Endometrium (tissue), 2 donors: ENCODE results near the gene FNIP2.

Experiments used
- FAIRE-seq: peaks from 2 replicates; lab custom pipeline; 2012; peaks lifted over from hg19 to GRCh38; lab: Jason Lieb, UNC
- donor health status: control.
- donor health status: control.

FNIP2 gene

DNA sequence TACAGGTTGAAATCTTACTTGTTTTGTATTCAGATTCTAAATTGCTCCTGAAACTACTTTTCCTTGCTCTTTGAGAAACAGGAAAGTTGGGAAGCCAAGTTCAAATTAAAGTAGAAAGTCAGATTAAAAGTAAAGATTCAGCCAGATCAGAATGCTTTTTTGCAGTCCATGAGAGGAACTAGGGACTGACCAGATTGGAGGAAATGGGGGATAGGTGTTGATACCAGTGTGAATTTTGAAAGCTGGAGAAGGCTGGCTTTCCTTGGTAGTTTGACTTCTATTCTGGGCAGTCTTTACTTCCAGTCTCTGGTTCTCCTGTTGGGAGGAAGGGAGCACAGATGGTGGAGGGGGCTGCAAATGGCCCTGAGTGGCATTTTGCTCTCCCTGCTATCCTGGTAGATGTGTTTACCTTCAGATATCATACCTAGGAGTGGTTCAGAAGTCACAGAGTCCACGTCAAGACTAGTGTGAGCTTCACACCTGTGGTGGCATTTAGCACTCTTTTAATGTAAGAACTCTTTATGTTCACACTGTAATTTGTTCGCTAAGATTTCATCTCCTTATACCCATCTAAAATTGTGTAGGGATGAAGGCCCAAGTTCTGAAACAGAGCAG, 68.8 kb downstream of the FNIP2 start:
- FAIRE-seq = no peak

DNA sequence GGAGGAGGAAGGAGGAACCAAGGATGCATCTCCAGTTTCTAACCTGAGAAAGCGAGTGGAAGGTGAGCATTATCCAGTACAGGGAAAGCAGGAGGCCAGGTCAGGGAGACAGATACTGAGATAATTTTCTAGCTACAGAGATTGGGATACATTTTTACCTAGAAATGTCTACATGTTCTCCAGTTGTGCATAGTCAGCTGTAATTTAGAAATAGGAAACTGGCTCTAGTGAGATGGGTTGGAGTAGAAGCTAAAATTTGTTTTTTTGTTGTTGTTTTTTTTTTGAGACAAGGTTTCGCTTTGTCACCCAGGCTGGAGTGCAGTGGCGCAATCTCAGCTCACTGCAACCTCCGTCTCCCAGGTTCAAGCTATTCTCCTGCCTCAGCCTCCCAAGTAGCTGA, 71.3 kb downstream of the FNIP2 start:
- FAIRE-seq = no peak

- FAIRE-seq = no peak
These were observed 72.7 kb downstream of the FNIP2 start for GRCh38 chr4:158841540-158841939.

DNA sequence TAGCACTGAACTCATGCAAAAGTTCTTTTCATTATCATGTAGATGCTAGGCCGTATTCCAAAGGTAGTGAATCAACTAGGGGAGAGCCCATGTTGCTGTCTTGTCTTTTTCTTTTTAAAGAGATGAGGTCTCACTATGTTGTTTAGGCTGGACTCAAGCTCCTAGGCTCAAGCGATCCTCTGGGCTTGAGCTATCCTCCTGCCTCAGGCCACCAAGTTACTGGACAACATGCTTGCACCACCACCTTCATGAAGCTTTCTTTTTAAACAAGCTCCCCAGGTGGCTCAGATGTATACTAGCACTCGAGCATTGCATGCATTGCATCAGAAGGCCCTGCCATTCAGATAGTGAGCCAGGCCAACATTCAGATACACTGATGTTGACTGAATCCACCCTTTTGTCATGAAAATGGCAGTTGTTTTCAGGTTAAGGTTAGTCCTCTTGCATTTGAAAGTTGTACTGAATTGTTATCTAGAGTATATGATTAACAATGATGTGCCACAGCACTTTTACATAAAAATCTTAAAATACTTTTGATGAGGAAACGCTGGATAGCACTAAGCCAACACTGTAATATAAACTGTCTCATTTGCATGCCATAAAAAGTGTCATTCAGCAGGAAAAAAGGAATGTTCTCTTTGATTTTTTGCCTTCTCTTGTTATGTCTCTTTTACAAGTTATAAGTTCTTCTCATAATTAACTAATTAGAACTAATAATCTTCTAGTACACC, 76.7 kb downstream of the FNIP2 start:
- no peak for FAIRE-seq

DNA sequence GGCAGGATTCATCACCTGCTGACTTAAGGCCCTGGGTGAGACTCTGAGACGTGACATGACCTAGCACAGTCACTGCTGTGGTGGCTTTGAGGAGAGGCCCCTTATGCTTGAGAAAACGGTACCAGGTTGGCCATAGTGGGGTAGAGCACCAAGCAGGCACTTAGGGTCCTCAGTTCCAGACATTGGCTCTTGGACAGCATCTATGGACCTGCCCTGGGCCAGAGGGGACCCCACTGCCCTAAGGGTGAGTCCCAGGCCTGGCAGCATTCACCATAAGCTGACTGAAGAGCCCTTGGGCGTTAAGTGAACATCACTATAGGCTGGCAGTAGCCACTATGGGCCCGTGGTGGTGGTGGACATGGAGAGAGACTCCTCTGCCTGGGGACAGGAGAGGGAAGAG, 78.7 kb downstream of the FNIP2 start:
- FAIRE-seq = no peak

- no peak for FAIRE-seq
These were observed 80.9 kb downstream of the FNIP2 start for GRCh38 chr4:158849681-158850080.

- no peak for FAIRE-seq
These were observed 81.5 kb downstream of the FNIP2 start for GRCh38 chr4:158850371-158850770.

- FAIRE-seq = peak; percentile 91
These were observed 82.2 kb downstream of the FNIP2 start for GRCh38 chr4:158850800-158851644.

GRCh38 chr4:158854236-158854635, 85.4 kb downstream of the FNIP2 start:
- no peak for FAIRE-seq

GRCh38 chr4:158856852-158857251, 88.0 kb downstream of the FNIP2 start:
- peak; percentile 76 for FAIRE-seq

DNA sequence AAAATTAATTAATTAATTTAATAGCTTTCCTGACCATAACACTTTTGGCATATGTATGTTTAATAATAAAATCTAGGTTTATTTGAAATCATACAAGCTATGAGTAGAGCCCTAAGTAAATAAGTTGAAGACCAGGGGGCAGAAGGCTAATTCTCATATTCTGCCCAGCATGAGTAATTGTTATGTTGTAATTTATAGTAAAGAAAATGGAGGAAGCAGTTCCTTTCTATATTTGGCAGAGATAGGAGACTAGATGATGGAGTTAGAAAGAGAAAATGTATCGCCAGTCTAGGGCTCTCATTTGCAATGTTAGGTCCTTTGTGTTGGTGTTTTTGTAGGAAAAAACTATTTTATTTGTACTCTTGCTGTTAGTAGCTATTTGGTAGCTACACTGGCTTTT, 89.1 kb downstream of the FNIP2 start:
- no peak for FAIRE-seq

DNA sequence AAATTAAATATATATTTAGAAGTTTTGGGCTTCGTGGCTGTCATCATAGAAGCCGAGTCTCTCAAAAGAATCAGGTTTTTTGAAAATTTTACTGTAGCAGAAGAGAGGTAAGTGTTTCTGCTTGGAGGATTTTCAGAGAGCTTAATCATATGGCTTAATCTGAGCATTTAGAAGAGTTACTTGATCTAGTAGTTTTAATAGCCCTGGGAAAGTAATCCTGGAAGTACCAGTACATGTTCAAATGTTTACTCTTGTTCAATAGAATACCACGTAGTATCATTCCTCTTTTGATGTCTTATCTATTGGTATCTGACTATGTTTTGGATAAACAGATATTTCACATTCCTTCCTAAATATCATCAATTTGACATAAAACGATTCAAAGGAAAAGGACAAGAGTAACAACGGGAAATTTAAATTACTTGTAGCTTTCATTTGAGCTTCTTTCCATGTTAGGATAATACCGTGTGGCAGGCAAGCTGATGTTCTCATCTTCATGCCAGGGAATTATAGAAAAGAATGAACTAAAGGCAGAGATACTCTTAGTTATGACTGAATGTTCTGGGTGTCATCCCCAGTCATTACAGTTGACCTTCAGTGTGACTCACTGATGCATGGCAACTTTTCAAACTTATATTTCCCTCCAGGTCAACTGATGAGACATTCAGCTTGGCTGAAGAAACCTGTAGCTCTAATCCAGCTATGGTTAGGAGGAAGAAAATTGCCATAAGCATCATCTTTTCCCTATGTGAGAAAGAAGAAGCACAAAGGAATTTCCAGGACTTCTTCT, 89.8 kb downstream of the FNIP2 start:
- FAIRE-seq = no peak

- FAIRE-seq = no peak
These were observed 90.8 kb downstream of the FNIP2 start for GRCh38 chr4:158859661-158860060.

DNA sequence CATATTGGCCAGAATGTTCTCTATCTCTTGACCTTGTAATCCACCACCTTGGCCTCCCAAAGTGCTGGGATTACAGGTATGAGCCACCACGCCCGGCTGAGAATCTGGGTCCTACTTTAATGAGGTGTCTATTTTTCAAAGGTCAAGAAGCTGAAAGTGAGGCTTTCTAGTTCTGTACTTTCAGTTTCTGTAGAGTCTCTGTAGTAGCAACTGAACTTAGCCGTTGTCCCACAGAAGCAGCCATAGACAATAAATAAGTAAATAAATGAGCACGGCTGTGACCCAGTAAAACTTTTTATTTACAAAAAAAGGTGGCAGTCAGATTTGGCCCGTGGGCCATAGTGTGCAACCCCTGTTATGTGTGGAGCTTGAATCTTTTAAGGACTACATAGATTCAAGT, 92.0 kb downstream of the FNIP2 start:
- FAIRE-seq = no peak

GRCh38 chr4:158861281-158861680, 92.5 kb downstream of the FNIP2 start:
- no peak for FAIRE-seq

- no peak for FAIRE-seq
These were observed 92.9 kb downstream of the FNIP2 start for GRCh38 chr4:158861766-158862165.

- no peak for FAIRE-seq
These were observed 94.5 kb downstream of the FNIP2 start for GRCh38 chr4:158863296-158863695.

DNA sequence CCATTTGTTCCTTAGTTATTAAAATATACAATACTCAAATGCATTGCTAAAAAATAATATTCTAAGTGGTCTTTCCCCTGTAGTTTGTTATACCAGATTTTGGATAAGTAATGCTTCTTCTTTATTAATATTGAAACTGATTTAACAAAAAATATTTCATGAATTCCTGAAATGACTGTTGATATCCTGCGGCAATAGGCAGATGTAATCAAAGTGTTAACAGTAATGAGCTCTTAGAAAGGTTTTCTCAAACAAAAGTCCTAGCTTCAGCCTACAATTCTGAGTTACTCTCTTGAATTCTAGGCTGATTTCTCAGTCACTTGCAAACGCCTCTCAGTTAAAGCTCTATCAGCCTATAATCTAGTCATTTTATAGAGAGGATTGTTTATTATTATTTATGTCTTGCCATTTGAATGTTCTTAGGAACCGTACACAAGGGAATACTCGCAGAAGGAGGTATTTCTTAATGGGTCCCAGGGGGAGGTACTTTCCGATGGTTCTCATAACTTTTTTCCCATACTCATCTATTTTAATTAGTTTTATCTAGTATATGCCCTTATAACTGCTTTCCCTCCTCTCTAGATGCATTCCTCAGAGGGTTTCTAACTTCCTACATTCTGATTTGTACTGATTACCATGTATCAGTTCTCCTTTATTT, 96.8 kb downstream of the FNIP2 start:
- FAIRE-seq = no peak

GRCh38 chr4:158869001-158869400, 100.2 kb downstream of the FNIP2 start:
- no peak for FAIRE-seq

DNA sequence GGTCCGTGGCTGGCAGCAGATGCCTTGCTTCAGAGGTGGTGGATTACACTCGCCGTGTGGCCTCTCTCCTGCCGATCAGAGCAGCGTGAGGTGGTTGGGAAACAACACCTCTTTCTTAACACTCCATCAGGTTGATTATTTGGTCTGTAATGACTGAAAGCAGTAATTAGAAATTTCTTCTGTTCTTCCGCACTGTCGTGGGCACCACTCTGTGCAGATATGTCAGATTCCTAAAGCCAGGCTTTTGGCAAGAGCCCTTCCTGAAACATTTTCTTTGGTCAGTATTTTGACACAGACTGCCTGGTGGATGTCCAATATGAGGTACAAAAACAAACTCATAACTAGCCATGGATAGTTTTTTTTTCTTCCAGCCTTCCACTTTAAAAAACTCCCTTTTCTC, 100.9 kb downstream of the FNIP2 start:
- FAIRE-seq = no peak

GRCh38 chr4:158870282-158870625, 101.4 kb downstream of the FNIP2 start:
- no peak for FAIRE-seq
